AML-193 (cell line): ENCODE data around the gene MYOM1.
"Not testable (repeated sequence)": the region's sequence is repeated elsewhere in the genome, so short reads cannot be mapped to it uniquely, and the experiment has no call there.

ENCODE experiments used
- DNase-seq, 2 experiments: peaks; one replicate each; lab custom pipeline; 2025; lab: John Stamatoyannopoulos, UW

The MYOM1 gene

DNA sequence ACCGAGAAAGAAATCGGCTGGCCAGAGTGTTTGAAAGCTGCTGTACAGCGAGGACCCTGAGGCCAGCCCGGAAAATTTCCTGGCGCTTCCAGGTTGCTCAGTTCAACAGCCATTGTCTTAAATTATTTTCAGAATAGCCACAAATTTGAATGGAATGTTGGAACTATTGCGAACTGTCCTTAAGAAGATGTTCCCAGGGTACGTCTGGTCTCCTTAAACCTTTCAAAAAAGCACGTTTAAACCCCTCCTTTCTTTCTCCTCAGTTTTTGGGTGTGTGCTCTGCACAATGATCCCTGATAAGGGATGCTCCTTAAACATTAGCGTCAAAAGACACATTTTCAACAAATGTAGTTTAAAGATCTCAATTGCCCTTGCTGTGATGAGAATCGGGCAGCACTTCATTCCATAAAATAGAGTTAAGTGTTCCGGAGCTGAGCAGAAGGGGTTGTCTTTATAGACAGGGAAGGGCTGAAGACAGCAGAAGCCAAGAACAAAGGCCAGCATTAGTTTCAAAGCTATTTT lies 192.3 kb downstream of the MYOM1 start:
- no peak for DNase-seq

DNA sequence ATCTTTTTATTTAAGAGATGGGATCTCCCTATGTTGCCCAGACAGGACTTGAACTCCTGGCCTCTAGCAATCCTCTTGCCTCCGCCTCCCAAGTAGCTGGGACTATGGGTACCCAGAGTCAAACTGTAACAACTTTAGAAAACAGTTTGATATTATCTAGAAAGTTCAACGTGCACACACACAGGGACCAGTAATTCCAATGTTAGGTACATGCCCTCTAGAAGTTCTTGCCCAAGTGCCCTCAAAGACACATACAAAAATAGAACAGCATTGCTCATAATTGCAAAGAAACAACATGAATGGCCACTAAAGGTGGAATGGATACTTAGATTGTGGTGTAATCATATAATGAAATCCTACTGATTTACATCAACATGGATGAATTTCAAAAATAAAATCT lies 194.2 kb downstream of the MYOM1 start:
- DNase-seq: no peak

DNA sequence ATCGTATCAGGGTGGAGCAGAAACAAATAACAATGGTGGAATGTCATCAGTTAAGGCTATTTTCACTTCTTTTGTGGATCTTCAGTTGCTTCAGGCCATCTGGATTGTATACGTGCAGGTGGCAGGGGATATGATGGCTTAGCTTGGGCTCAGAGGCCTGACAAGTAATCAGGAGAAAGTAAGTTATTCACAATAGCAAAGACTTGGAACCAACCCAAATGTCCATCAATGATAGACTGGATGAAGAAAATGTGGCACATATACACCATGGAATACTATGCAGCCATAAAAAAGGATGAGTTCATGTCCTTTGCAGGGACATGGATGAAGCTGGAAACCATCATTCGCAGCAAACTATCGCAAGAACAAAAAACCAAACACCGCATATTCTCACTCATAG lies 196.2 kb downstream of the MYOM1 start:
- not testable (repeated sequence) for DNase-seq
